Superior temporal gyrus (tissue), 1 donor: ENCODE data around the gene ACOT9.
A peak's percentile ranks its signal among the peaks of the same experiment; 100 is the strongest.
"Not testable (repeated sequence)": the region's sequence is repeated elsewhere in the genome, so short reads cannot be mapped to it uniquely, and the experiment has no call there.

Source experiments
- DNase-seq: peaks from one replicate; pipeline ENCODE4 v3.0.0-alpha.2; 2016; ENCODE audit errors: extremely low spot score

The ACOT9 gene

DNA sequence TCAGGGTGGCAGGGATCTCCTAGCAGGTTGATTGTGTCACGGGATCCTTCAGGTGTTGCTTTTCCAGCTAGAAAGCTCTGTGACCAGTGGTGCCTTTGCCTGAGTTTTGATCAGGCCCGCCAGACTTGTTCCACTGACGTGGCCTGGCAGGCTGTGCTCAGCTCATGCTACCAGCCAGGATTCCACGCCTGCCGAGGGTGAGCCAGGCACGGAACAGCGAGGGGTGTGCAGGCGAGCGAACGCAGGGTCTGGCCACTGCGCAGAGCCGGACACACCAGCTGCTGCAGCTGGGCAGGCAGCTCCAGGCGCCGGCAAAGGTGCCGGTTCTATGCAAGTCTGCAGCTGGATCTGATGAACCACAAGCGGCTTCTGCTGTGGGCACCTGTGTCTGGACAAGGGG, 22.8 kb upstream of the ACOT9 start:
- no peak for DNase-seq

DNA sequence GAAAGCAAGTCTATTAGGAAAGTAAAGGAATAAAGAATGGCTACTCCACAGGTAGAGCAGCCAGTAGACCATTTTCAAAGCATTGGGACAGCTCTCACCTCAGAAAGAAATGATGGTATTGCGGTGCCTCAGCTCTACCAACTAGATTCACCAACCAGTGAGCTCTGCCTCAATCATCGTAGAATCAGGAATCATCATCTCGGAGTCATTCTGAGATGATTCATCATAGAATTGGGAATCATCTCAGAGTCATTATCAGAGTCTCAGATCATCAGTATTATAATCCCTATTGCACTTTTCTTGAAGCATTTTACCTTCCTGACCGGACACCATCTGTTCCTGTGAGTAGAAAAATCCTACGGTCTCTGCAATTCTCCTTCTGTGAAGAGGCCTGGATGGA, 22.4 kb upstream of the ACOT9 start:
- no peak for DNase-seq

DNA sequence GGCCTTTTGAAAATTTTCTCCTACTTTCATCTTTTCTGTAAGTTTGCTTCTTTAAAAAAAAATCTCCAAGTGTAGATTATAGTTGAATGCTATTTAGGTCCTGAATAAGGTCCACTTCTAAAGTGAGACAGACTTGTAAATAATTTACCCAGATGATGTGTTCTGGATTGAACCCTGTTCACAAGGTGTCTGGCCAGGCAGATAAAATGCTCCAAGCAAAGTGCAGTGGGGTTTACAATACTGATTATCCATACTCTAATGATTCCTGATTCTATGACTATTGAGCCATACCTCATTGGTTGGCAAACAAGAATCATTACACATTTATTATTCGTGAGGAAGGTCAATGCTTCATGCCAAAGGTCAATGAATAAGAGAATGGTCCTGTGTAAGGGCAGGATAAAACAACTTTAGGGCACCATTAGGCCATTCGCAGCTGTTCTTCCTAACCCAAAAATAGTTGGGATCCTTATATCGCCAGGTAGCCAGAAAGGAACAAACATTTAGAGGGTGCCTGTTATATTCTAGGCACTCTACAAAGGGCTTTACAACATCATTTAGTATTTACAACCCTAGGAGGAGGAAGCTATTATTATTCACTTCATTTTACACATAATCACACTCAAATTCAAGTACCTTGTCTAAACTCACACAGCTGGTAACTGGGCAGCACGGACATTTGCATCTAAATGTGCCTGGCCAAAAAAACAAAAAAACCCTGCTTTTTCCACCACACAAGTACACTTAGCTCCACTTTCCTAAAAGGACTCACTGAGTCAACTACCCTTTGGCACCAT, 21.3 kb upstream of the ACOT9 start:
- DNase-seq = no peak

DNA sequence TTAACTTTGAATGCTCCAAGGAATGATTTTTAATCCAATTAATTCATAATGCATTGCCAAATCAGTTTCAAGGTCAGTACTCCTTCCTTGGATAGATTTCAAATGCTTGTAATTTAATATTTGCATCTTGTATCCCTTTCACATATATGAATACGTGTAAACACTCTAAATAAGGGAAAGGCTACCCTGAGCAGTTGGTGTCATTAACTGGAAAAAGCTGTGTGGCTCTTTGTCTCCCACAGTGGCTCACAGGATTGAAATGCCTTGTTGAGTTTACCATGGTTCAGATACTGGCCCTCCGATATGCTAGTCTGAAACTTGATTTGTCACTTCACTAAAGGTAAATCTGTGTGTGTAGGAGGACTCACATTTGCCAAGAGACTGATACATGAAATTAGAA, 16.7 kb upstream of the ACOT9 start:
- no peak for DNase-seq

DNA sequence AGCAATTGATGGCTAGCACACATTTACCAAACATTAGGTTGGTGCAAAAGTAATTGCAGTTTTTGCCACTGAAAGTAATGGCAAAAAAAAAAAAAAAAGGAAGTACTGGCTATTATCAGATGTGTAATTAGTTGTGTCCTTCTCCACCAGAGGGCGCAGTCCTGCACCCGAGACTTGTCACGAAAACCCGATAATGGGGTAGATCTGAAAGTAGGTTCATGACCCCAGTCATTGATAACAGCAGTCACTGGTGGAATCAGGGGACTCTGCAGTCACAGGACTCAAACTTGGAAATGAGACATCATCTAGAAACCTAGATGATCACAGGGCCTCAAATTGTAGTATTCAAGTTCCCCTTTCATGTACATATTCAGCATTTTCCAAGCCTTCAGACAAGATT, 13.1 kb upstream of the ACOT9 start:
- DNase-seq = peak; percentile 40

DNA sequence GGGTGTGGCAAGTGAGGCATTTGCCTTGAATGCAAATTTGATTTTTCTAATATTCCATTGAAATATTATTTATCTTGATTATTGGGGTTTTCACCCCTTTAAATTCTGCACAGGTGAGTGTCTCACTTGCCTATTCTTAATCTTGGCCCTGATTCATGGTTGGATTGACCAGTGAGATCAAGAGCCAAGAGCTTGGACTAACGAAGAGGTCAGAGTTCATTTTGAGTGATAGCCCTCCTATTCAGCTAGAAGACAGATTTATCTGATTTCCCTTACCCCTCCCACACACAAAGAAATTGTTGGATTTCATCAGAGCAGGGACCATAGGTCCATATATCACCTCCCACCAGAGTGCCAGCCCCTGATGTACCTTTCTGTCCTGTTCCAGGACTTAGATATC, 11.6 kb upstream of the ACOT9 start:
- no peak for DNase-seq

DNA sequence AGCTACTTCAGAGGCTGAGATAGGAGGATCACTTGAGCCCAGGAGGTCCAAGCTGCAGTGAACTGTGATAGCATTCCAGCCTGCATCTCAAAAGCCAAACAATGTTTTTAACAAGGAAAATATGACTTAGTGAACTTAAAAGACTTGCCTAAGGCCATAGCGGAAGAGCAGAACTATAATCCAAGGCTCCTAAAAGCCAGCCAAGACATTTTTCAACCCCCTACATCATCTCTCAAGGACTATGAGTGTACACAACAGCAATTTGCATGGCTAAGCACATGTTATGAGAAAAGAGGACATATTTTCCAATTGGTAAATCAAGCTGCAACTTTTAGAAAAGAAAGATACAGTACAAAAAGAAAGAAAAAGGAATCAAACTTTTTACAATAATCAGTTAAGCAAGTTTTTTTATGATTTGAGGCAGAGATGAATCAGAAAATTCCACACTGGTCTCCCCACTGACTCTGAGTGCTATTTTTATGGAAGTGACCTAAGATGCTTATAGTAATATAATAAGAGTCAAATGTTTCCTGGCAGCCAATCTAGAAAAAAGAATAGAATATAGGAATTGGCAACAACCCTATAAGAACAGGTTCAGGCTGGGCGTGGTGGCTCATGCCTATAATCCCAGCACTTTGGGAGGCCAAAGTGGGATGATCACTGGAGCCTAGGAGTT, 9.8 kb upstream of the ACOT9 start:
- DNase-seq = no peak

DNA sequence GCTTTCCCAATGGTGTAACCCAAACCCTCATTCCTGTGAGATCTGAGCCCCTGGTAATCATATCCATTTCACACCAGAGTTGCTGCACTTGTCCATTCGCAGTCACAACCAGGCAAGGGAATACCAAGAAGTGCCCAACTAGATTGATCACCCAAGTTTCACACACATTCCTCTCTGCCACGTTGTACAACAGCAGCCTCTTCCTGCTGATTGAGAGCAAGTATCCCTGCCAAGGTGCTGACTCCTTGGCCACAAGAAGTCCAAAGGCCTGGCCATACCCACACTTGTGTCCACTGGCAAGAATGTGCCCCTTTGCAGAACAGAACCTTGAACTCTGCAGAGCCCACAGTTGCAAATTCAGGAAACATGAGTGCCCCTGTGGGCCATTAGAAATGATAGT, 6.5 kb upstream of the ACOT9 start:
- no peak for DNase-seq

DNA sequence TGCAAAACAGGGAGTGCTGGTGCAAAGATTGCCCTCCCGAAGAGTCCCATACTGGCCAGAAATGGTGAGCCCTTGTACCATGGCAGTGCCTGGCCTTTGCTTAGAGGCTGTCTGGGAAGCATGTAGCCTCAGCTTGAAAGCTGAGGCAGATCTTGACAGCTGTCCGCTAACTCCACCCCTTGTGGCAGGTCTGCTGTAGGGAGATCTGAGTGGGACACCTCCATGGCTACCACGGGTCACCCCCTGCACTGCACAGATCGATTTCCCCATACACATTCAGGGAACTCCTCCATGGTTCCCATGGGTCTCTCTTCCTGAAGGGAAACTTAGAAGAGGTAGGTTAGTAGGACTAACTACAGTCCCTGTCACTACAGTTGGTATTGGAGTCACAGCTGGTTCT, 6.1 kb upstream of the ACOT9 start:
- DNase-seq = no peak

DNA sequence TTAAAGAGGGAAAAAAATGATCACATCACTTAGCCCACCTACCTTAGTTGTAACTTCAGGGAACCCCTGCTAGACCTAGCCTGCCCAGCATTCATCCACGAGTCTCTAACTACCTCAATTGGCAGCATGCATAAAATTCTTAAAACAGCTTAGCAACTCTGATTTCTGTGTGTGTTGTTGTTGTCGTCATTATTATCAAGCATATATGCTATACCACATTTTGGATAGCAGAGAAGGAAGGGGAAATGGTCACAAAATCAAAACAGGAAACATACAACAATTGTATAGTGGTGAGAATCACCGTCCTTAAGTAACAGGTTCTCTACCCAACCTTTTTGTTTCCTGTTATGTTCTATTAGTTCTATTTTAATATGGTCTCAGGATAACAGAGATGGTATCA, 2.7 kb upstream of the ACOT9 start:
- DNase-seq = no peak

DNA sequence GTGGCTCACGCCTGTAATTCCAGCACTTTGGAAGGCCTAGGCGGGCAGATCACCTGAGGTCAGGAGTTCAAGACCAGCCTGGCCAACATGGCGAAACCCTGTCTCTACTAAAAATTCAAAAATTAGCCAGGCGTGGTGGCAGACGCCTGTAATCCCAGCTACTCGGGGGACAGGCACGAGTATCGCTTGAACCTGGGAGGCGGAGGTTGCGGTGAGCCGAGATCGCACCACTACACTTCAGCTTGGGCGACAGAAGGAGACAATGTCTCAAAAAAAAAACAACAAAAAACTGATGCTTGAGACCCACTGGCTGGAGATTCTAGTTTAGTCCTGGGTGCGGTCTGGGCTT, 521 bp upstream of the ACOT9 start:
- DNase-seq = not testable (repeated sequence)

DNA sequence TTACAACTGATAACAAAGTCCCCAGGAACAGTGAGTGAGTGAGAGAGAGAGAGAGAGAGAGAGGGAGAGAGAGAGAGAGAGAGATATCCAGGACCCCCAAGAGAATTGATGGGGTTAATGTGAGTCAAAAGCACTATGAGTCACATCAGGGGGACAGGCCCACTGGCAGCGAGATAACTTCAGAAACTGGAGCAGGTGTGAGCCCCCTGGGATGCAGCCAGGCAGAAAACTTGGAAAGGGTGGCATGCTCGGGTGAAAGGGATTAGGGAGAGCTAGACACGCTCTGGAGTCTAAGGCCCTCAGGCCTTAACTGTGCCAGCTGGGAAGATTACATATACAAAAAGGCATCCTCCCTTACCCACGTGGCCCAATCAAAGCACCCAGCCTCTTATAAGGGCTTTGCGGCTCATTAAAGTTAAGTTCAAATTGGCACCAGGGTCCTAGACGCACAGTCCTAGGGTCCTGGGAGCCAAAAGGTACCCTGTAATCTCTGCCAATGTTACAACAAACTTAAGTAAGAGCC, 841 bp downstream of the ACOT9 start:
- DNase-seq = no peak

DNA sequence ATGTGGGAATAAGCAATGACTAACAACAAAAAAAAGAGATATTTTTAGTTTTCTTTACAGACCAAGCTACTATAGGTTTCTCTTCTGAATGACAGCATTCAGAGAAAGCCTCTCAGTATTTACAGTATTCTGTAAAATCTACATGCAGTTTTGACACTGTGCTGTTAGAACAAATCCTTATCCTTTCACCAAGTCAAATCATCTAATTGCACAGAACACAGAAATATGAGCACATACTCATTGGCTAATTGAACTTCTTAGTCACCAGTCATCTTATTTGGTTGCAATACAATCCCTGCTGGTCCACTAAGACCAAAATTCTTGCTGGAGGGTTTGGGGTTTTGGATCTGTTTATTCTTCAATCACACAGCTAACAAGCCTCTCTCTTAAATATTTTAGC, 5.7 kb downstream of the ACOT9 start:
- DNase-seq = no peak

DNA sequence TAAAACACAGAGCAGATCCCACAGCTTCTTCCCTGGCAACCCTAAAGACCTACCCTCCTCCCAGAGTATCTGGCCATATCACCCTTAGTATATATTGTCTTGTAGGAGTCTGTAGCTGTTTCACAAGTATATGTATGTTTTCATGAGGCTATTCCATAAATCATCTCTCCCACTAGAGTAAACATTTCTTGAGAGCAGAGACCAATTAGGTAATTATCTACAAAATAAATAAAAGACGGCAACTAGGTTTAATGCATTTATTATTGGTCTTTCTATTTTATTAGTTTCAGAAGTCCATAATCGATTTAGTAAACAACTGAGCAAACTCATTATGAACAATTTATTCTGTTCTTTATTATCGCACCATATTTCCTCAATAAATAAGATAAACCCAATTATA, 7.0 kb downstream of the ACOT9 start:
- DNase-seq = no peak

DNA sequence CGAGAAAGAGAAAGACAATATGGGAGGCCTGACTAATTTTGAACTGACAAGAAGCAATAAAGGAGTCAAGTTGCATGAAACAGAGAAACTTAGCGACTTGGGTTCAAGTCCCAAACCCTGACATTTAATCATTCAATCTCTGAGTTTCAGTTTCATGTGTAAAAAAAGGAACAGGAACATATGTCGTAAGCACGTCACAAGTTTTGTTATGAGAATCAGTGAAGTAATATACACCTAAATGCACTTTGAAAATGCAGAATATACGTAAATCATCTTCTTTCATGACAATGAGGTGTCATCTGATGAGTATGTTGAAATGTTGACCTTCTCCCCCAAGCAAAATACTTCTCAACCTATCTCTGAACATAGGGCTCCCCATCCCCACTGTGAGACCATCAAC, 10.4 kb downstream of the ACOT9 start:
- DNase-seq = no peak

DNA sequence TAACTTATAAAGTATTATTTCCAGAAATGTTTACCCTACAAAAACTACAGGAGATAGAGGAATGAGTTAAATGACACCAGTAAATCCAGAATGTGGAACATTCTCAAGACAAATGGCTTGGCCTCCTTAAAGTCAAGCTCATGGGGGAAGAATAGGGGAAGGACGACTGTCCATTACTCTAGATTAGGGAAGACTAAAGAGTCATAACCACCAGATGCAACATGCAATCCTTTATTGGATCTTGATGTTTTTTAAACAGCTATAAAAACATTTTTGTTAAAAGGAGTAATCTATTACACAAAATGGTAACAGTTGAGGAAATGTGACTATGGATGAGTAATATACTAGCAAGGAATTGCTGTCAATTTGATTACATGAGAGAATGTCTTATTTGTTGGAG, 11.1 kb downstream of the ACOT9 start:
- DNase-seq = no peak

DNA sequence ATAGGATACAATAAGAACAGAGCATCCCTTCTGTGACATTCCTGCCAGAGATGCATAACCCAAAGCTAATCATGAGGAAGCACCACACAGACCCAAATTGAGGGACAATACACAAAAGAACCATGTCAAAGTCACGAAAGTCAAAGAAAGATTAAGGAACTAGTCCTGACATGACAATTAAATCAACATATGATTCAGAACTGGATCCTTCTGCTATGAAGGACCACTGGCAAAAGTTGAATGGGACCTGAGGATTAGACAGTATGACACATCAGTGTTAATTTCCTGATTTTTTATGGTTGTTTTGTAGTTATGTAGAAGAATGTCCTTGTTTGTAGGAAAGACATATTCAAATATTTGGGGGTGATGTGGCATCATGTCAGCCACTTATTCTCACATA, 13.9 kb downstream of the ACOT9 start:
- DNase-seq = no peak

DNA sequence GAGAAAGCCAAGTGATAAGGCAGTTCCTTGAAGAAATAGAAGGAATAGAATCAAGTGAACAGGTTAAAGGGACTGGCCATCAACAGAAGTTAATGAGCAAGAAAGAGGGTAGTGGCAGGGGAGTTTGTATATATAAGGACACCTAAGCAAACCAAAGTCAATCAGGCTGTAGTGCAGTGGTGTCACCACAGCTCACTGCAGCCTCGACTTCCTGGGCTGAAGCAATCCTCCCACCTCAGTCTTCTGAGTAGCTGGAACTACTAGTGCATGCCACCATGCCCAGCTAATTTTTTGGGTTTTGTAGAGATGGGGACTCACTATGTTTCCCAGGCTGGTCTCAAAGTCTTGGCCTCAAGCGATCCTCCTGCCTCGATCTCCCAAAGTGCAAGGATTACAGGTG, 15.9 kb downstream of the ACOT9 start:
- no peak for DNase-seq

DNA sequence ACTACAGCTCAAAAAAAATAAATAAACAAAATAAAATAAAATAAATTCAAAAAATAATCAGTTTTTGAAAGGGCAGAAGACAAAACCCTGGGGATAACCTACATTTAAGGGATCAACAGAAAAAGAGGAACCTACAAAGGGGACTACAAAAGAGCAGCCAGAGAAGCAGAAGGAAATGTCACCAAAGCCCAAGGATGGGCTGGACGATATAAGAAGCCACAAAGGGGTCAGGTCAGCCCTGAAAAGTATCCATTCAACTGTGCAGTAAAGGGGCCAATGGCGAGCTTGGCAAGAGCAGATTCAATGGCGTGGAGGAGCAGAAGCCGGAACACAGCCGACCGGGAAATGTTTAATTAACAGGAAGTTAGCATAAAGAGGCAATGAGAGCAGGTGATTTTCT, 16.9 kb downstream of the ACOT9 start:
- DNase-seq = no peak

DNA sequence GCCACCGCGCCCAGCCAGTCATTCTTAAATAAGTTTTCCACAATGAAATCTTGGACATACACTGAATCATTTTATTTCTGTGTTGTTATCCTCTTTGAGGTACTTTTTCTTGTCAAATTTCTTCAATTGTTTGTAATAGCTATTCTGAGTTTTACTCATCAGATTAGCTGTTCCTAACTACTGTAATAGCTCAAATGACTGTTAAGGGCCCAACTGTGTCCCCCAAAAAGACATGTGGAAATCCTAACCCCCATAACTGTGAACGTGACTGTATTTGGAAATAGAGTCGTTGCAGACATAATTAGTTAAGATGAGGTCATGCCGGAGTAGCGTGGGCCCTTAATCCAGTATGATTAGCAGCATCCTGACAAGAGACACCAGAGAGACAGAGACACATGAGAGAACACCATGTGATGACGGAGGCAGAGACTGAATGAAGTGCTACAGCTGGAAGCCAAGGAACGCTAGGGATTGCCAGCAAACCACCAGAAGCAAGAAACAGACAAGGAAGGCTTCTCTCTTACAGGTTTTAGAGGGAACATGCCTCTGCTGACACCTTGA, 22.9 kb downstream of the ACOT9 start:
- DNase-seq = no peak

DNA sequence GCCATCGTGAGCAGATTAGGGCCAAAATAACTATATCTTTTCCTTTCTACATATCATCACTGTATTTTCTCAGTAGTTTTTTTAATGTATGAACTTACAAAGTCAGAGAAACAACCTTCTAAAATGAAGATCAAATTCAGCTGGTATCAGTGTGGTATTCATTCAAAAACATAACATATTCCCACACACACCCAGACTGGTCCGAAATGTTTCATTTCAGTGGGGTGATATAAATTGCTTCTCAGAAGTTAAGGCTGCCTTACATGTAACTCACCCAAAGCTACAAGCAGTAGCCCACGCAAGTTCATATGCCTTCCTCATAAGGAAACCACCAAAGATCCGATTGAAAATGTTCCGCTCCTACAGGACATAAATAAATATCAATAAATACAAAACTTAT, 37.8 kb downstream of the ACOT9 start:
- no peak for DNase-seq

DNA sequence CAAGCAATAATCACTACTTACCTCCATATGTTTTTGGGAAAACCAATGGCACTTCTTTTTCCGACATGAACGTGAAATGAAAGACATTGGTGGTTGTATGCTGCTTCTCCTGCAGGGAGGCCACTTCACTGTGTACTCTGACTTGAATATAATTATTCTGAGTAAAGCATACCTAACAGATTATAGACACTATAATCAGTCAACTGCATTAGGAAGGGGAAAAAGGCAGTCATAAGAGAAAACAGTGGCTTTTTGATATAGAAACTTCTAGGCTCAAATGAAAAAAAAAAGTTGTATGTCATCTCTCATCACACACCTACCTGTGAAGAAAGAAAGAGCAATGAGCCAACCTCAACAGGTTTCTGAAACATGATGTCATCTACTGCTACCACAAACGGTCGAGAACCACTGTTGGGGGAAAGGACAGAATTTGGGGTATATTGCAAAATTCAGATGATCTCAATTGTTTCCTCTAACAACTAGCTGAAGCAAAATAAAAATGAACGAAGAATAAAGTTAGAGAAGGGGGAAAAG, 38.3 kb downstream of the ACOT9 start:
- DNase-seq = no peak

DNA sequence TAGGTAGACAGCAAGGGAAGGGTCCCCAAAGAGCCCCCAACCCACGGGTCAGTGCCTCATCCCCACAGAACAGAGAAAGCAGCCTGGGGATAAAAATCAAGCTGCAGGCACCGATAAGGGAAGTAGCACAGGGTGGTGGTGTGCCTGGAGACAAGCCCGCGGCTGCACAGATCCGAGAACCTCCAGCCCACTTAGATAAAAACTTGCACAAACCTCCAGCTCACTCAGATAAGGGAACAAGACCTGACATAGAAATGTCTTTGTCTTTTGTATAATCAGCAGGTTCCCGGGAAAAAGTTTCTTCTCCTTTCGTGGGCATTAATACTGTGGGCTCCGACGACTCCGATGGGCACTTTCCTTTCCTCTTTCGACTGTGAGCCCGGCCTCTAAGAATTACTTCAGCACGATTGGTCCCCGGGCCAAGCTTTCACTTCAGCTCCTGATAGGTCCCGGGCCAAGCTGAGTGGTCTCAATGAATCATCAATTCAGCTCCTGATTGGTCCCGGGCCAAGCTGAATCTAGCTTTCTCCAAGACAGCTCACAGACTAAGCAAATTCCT, 43.4 kb downstream of the ACOT9 start:
- DNase-seq = no peak
